Omental fat pad (tissue), 4 donors: Measurements from ENCODE around the gene CAPNS1. TPM values are rescaled to one million over a fixed set of nuclear protein-coding genes. Genes with fewer than 3 reads are reported as not detected.

Experiments used
- ATAC-seq: fragments of 150-250 bp; one replicate; pipeline ENCODE4 v1.9.1; 2016; ENCODE audit warnings: mild to moderate bottlenecking, moderate library complexity; ENCODE audit not compliant: low FRiP score
- DNase-seq: peaks from one replicate; pipeline ENCODE4 v3.0.0-alpha.2; 2019; ENCODE audit warnings: low spot score
- total RNA-seq, 4 donors: library from RNA; depleted of rRNA; stranded (reverse); fragments of >200 nt; gene quantifications; one replicate each; pipeline ENCODE4 v1.1.0, GENCODE V29; 2016
- TF ChIP-seq, protein P1 (sequence below), 3 donors: fragments of 450-650 bp; IDR thresholded peaks; one replicate each; pipeline ENCODE4 v1.5.1; 2016 to 2017; ENCODE audit warnings: antibody characterized with exemption in 3 of 3, mild to moderate bottlenecking in 3 of 3, moderate library complexity in 2 of 3

Gene CAPNS1
- total RNA-seq, 4 donors from 2014 or later: 211 to 263 (median 246) TPM

DNA sequence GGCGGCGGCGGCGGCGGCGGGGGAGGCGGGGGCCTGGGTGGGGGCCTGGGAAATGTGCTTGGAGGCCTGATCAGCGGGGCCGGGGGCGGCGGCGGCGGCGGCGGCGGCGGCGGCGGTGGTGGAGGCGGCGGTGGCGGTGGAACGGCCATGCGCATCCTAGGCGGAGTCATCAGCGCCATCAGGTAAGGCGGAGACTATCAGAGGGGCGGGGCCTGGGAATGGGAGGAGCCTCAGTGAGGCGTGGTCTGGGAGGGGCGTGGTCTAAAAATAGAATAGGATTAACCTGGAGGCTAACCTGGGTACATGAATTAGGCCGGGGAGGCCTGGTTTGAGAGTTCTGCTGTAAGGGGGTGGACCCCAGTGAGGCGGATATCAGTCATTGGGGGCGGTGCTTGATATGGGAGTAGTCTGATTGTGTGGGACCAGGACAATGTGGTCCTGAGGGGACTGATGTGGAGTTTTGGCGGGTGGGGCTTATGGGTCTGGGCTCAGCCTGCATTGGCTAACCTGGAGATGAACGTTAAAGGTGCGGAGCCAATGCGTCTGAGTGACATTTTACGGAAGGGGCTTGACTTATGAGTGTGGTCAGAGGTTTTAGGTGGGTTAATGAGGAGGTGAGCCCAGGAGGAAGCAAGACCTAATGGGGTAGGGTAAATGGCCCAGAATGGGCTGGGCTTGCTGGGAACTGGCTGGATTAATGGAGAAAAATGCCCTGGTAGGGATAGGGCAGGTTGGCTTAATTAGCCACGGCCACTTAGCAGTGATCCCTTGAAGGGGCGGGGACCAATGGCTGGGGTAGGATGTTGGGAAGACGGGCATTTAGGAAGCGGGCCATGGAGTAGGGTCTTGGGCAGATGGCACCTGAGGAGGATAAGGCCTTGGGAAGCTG lies 1.4 kb downstream of the CAPNS1 start:
- ATAC-seq: peak; percentile 79
- TF ChIP-seq, protein P1, sequence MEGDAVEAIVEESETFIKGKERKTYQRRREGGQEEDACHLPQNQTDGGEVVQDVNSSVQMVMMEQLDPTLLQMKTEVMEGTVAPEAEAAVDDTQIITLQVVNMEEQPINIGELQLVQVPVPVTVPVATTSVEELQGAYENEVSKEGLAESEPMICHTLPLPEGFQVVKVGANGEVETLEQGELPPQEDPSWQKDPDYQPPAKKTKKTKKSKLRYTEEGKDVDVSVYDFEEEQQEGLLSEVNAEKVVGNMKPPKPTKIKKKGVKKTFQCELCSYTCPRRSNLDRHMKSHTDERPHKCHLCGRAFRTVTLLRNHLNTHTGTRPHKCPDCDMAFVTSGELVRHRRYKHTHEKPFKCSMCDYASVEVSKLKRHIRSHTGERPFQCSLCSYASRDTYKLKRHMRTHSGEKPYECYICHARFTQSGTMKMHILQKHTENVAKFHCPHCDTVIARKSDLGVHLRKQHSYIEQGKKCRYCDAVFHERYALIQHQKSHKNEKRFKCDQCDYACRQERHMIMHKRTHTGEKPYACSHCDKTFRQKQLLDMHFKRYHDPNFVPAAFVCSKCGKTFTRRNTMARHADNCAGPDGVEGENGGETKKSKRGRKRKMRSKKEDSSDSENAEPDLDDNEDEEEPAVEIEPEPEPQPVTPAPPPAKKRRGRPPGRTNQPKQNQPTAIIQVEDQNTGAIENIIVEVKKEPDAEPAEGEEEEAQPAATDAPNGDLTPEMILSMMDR (IDR thresholded peaks at IDR 0.05): no peak
- DNase-seq: peak; percentile 91

DNA sequence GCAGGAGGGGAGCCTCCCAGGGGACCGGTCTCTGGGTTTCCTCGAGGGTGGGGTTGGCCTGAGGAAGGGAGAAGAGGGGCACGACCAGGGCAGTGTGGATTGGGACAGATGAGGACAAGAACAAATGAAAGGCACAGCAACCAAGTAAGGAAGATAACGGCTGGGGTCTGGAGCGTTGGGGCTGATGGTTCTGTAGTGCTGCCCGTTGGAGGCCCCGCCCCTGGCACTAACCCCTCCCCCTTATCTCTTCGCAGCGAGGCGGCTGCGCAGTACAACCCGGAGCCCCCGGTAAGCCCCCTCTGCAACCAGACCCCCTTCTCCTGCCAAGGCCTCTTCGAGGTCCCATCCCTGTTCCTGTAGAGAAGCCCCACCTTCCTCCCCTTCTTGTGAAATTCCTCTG lies 2.2 kb downstream of the CAPNS1 start:
- ATAC-seq: no peak
- TF ChIP-seq, protein P1 (IDR thresholded peaks at IDR 0.05): no peak
- DNase-seq: no peak

DNA sequence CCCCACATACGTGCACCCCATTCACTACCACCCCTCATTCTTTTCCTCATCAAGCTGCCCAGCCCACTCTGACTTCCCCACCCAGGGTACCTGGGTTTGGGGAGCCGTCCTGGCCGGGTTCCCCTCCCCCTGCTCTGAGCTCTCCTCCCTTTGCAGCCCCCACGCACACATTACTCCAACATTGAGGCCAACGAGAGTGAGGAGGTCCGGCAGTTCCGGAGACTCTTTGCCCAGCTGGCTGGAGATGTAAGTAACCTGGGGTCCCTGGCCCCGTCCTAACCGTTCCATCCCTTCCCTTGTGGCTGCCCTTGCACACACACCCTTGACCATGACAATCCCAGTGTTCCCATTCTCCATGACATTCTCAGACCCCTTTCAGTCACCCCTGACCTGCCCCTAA lies 2.6 kb downstream of the CAPNS1 start:
- TF ChIP-seq, protein P1 (IDR thresholded peaks at IDR 0.05): no peak
- ATAC-seq (no peak), DNase-seq (no peak)

DNA sequence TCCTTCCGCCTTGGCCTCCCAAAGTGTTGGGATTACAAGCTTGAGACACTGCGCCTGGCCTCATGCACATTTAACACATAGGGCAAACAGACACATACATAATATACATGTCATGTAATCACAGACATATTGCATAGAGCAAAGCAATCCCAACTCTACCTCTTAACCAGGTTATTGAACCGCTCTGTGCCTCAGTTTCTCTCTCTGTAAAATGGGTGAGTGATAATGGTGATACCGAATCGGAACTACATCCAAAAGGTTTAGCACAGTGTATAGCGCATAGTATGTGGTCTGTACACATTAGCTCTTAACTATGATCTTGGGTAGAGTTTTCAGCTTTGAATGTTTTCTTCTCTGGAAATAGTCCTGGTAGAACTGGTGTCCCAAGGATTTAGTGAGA lies 4.8 kb downstream of the CAPNS1 start:
- DNase-seq (no peak), ATAC-seq (no peak)
- TF ChIP-seq, protein P1 (IDR thresholded peaks at IDR 0.05): no peak

DNA sequence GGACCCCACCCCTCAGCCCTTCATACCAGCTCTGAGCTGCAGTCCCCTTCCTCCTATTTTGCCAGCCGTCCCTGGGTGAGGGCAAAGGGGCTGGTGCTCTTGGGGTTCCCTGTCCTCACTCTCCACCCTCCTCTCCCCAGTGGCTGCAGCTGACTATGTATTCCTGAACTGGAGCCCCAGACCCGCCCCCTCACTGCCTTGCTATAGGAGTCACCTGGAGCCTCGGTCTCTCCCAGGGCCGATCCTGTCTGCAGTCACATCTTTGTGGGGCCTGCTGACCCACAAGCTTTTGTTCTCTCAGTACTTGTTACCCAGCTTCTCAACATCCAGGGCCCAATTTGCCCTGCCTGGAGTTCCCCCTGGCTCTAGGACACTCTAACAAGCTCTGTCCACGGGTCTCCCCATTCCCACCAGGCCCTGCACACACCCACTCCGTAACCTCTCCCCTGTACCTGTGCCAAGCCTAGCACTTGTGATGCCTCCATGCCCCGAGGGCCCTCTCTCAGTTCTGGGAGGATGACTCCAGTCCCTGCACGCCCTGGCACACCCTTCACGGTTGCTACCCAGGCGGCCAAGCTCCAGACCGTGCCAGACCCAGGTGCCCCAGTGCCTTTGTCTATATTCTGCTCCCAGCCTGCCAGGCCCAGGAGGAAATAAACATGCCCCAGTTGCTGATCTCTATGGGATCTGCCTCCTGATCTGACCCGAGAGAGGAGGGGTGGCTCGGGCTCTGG lies 10.0 kb downstream of the CAPNS1 start:
- no peak for ATAC-seq
- TF ChIP-seq, protein P1 (IDR thresholded peaks at IDR 0.05): no peak
- no peak for DNase-seq

DNA sequence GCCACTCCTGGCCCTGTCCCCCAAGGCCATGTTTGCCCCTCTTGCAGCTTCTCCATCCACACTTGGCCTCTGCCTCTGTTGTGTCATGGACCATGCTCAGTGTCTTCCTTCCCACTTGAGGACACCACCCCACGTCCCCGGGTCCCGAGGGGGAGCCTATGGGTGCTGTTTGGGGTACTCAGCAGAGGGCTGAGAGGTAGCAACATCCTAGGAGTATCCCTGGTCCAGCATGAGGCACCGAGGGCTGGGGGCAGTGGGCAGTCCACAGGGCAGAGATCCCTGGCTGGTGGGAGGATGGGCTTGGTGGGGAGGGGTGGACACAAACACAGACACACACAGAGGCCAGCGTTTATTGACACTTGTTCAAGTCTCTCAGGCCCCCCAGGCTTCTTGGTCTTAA lies 10.7 kb downstream of the CAPNS1 start:
- DNase-seq (no peak), ATAC-seq (no peak)
- TF ChIP-seq, protein P1 (IDR thresholded peaks at IDR 0.05): no peak
